HepG2 (cell line): ENCODE results near the gene ANG. TPM values are rescaled to one million over a fixed set of nuclear protein-coding genes. Genes with fewer than 3 reads are reported as not detected.

Experiments
- ATAC-seq: fragments of 200-7000 bp; cut with Tn5 transposase; 3 replicates; pipeline ENCODE4 v1.9.1; 2020; ENCODE audit warnings: mild to moderate bottlenecking, moderate library complexity
- BruUV-seq: library from RNA; stranded (reverse); fragments of 400-500 nt; replicated peaks from 2 replicates; lab custom pipeline; 2021; lab: Mats Ljungman, UMichigan
- CTCF ChIA-PET: fragments of 300-600 bp; formaldehyde crosslinking; extraction: SDS; loops from one replicate; lab custom pipeline; 2021; ENCODE audit warnings: low total read pairs, inconsistent platforms, low intra/inter-chr PET ratio; lab: Yijun Ruan, JAX
- POLR2A ChIA-PET: fragments of 350-600 bp; sonication (Branson Sonifier 250); formaldehyde crosslinking; loops from one replicate; lab custom pipeline; 2020; ENCODE audit warnings: antibody characterized with exemption, inconsistent platforms; lab: Yijun Ruan, JAX
- DNase-seq: peaks from one replicate; pipeline ENCODE4 v3.0.0-alpha.2; 2015; ENCODE audit warnings: low spot score
- FAIRE-seq: peaks from 3 replicates; lab custom pipeline; 2011; peaks lifted over from hg19 to GRCh38; lab: Jason Lieb, UNC
- H2AFZ ChIP-seq: one replicate; pipeline ENCODE4 v1.6.1; 2011; ENCODE audit warnings: low read length, inconsistent platforms
- H3K27ac ChIP-seq: fragments of 300-600 bp; 3 replicates; pipeline ENCODE4 v1.8.0; 2011; ENCODE audit warnings: mixed run types, mild to moderate bottlenecking, mixed read lengths, low read length, inconsistent platforms; ENCODE audit not compliant: insufficient read depth; ENCODE audit errors: extremely low read length
- H3K27me3 ChIP-seq, 2 experiments: fragments of 200-600 bp in 1 of 2; 2 replicates in 1 of 2; 3 replicates in 1 of 2; pipeline versions ENCODE4 v1.6.0 to v1.8.0; 2011; ENCODE audit warnings: low read length in 2 of 2, mild to moderate bottlenecking in 2 of 2, moderate library complexity in 2 of 2, inconsistent platforms in 1 of 2; ENCODE audit not compliant: insufficient read depth in 2 of 2, control insufficient read depth in 1 of 2
- H3K36me3 ChIP-seq, 2 experiments: fragments of 200-600 bp in 1 of 2; replicated peaks in 1 of 2; 2 replicates in 1 of 2; 3 replicates in 1 of 2; pipeline versions ENCODE4 v1.5.1 to v1.8.0; 2011; ENCODE audit warnings: low read length in 2 of 2, inconsistent platforms in 1 of 2; ENCODE audit not compliant: insufficient read depth in 2 of 2, control insufficient read depth in 1 of 2
- H3K4me1 ChIP-seq: 2 replicates; pipeline ENCODE4 v1.5.1; 2012; ENCODE audit warnings: low read length, inconsistent platforms; ENCODE audit not compliant: insufficient read depth
- H3K4me2 ChIP-seq: 2 replicates; pipeline ENCODE4 v1.6.0; 2011; ENCODE audit warnings: low read depth, low read length, inconsistent platforms
- H3K4me3 ChIP-seq, 3 experiments: fragments of 200-600 bp in 1 of 3; sonication (generic), shearing (Covaris generic) in 1 of 3; replicated peaks in 1 of 3; 2 replicates each; pipeline ENCODE4 v1.5.1; 2011 to 2016; ENCODE audit warnings: low read length in 3 of 3, inconsistent platforms in 2 of 3, low read depth in 2 of 3, mild to moderate bottlenecking in 2 of 3, control low read depth in 1 of 3, mixed read lengths in 1 of 3; ENCODE audit not compliant: insufficient read depth in 1 of 3
- H3K79me2 ChIP-seq: one replicate; pipeline ENCODE4 v1.6.1; 2011; ENCODE audit warnings: low read length, inconsistent platforms; ENCODE audit not compliant: insufficient read depth
- H3K9ac ChIP-seq: 2 replicates; pipeline ENCODE4 v1.6.0; 2011; ENCODE audit warnings: mild to moderate bottlenecking, low read depth, low read length, inconsistent platforms; ENCODE audit not compliant: insufficient read depth
- H3K9me3 ChIP-seq: 2 replicates; pipeline ENCODE4 v1.5.1; 2012; ENCODE audit warnings: mild to moderate bottlenecking, low read length
- H4K20me1 ChIP-seq: 2 replicates; pipeline ENCODE4 v1.6.0; 2011; ENCODE audit warnings: inconsistent platforms, mild to moderate bottlenecking, low read length, moderate library complexity; ENCODE audit not compliant: insufficient read depth
- DBP ChIP-seq: sonication (generic); formaldehyde crosslinking; IDR thresholded peaks from 2 replicates; pipeline ENCODE4 v1.4.0; 2020; ENCODE audit warnings: missing genetic modification reagents; ENCODE audit errors: not compliant biosample characterization
- DR1 ChIP-seq: sonication (generic); formaldehyde crosslinking; IDR thresholded peaks from 2 replicates; pipeline ENCODE4 v1.8.0; 2021; ENCODE audit warnings: mild to moderate bottlenecking, missing genetic modification reagents, inconsistent platforms
- PAF1 ChIP-seq: IDR thresholded peaks from 2 replicates; pipeline ENCODE4 v1.6.1; 2016; ENCODE audit warnings: missing genetic modification reagents, missing compliant biosample characterization
- PHF8 ChIP-seq: sonication (generic); formaldehyde crosslinking; IDR thresholded peaks from 2 replicates; pipeline ENCODE4 v1.5.0; 2020; ENCODE audit warnings: missing genetic modification reagents
- POLR2A ChIP-seq, 2 experiments: IDR thresholded peaks; 2 replicates each; pipeline ENCODE4 v1.6.1; 2011; ENCODE audit warnings: low read depth in 2 of 2, low read length in 2 of 2, mild to moderate bottlenecking in 1 of 2, moderate library complexity in 1 of 2; ENCODE audit not compliant: insufficient read depth in 1 of 2
- SMAD1 ChIP-seq: sonication (generic); formaldehyde crosslinking; IDR thresholded peaks from 2 replicates; pipeline ENCODE4 v1.4.0; 2020; ENCODE audit warnings: missing genetic modification reagents, low read depth, mild to moderate bottlenecking, borderline replicate concordance
- ZNF446 ChIP-seq: sonication (generic); formaldehyde crosslinking; IDR thresholded peaks from 2 replicates; pipeline ENCODE4 v1.5.0; 2020; ENCODE audit warnings: mild to moderate bottlenecking, missing genetic modification reagents
- WGBS: methylation state at CpG from one replicate; pipeline ENCODE4 v1.1.6; 2017; ENCODE audit warnings: low lambda C conversion rate; 5-methylcytosine and 5-hydroxymethylcytosine counted together
- in situ Hi-C: cut with HindIII; loops from 2 replicates; pipeline ENCODE4 v1.10.0; 2017; ENCODE audit warnings: low pct_unique_long_range_greater_than_20kb; ENCODE audit not compliant: extremely low pct_ligation_motif_present
- intact Hi-C: fragments of 100-400 bp; cut with micrococcal nuclease; formaldehyde crosslinking; loops from one replicate; pipeline ENCODE4 v1.10.0; 2022; ENCODE audit not compliant: unreplicated experiment
- polyA plus RNA-seq, 8 experiments: library from polyadenylated mRNA; depleted of rRNA in 3 of 8; stranded (reverse) in 7 of 8; unstranded in 1 of 8; fragments of >200 nt; fragmentation: Illumina TruSeq in 4 of 8; extraction: Trizol in 4 of 8; gene quantifications; 2 replicates each; pipeline versions ENCODE4 v1.2.1 to v1.2.3, GENCODE V29; 2011 to 2016; ENCODE audit warnings: low read depth in 4 of 8, missing spikeins in 1 of 8, mixed read lengths in 1 of 8; ENCODE audit not compliant: insufficient read depth in 1 of 8
- total RNA-seq, 5 experiments: library from RNA; depleted of rRNA; stranded (reverse); fragments of >200 nt; fragmentation: Illumina TruSeq; extraction: Trizol; gene quantifications; 2 replicates each; pipeline ENCODE4 v1.2.3, GENCODE V29; 2016; ENCODE audit warnings: low read depth in 1 of 5

Gene ANG
- total and polyA plus RNA-seq, 2 of the 13 experiments (the other 11 are each of a cell fraction or from before 2014, with no cell fraction given), result 83.6 to 401 TPM

- no peak overlapping the region for H3K9ac ChIP-seq
- H3K79me2 ChIP-seq, result no peaks in the 10 kb centered on the region
- no peaks in the 10 kb centered on the region for H3K9me3 ChIP-seq
- H3K36me3 ChIP-seq, result no peaks in the 10 kb centered on the region
- no peak for DNase-seq
- WGBS, result 18% methylated on average over 4 of the region's 4 CpGs
- no peak overlapping the region for H3K4me2 ChIP-seq
- no peaks in the 10 kb centered on the region for H3K4me1 ChIP-seq
- ChIA-PET POLR2A (no interaction called here), CTCF (no interaction called here)
- intact Hi-C loops (no loop called here), in situ Hi-C loops (no loop called here)
- H4K20me1 ChIP-seq, result no peaks in the 10 kb centered on the region
- no peaks in the 10 kb centered on the region for H3K27me3 ChIP-seq
- H3K4me3 ChIP-seq, result no peak overlapping the region
- no peak for ATAC-seq
- H3K27ac ChIP-seq, result no peak overlapping the region
- TF ChIP-seq PAF1 (CRISPR knock-in tag), result no peak
- TF ChIP-seq DBP (CRISPR knock-in tag), result no peak
- TF ChIP-seq PHF8 (CRISPR knock-in tag), result no peak
- TF ChIP-seq POLR2A (IDR thresholded peaks at IDR 0.05; ENCODE audit: insufficient read depth in 1 of 2, low read depth in 2 of 2, low read length in 2 of 2), result no peak
- no peak for TF ChIP-seq ZNF446 (CRISPR knock-in tag)
- no peak overlapping the region for H2AFZ ChIP-seq
- no TSS peak for BruUV-seq
- no peak for FAIRE-seq
Observed at GRCh38 chr14:20714593-20715250, 26.2 kb downstream of the ANG start.

GRCh38 chr14:20719777-20720176, 31.2 kb downstream of the ANG start:
- H3K4me1 ChIP-seq, result no peaks in the 10 kb centered on the region
- H2AFZ ChIP-seq, result no peak overlapping the region
- in situ Hi-C loops, result no loop called here
- H3K79me2 ChIP-seq, result no peaks in the 10 kb centered on the region
- H3K27ac ChIP-seq, result no peak overlapping the region
- H3K4me2 ChIP-seq, result no peak overlapping the region
- no peaks in the 10 kb centered on the region for H3K36me3 ChIP-seq
- TF ChIP-seq DR1 (CRISPR knock-in tag) (no peak), SMAD1 (CRISPR knock-in tag) (no peak)
- FAIRE-seq (no peak), DNase-seq (no peak), ATAC-seq (no peak)
- 18% methylated on average over 4 of the region's 4 CpGs for WGBS
- ChIA-PET POLR2A (no interaction called here), CTCF (no interaction called here)
- H3K27me3 ChIP-seq, result peaks cover 0 to 12% of the 10 kb centered on the region in 2 experiments; a peak in 1 of 5 replicates
- intact Hi-C loops, result no loop called here
- no peak overlapping the region for H3K9ac ChIP-seq
- H3K4me3 ChIP-seq, result no peak overlapping the region
- BruUV-seq, result no TSS peak
- H4K20me1 ChIP-seq, result no peaks in the 10 kb centered on the region
- H3K9me3 ChIP-seq, result no peaks in the 10 kb centered on the region
